ENCODE results near the gene ZNF423. TPM values are rescaled to one million over a fixed set of nuclear protein-coding genes. Genes with fewer than 3 reads are reported as not detected.
A peak's percentile ranks its signal among the peaks of the same experiment; 100 is the strongest.
"Not testable (repeated sequence)": the region's sequence is repeated elsewhere in the genome, so short reads cannot be mapped to it uniquely, and the experiment has no call there.

ZNF423 gene
- total RNA-seq = 0.72 TPM

- ATAC-seq = peak; percentile 16
These were observed at the start of gene ZNF423 for GRCh38 chr16:49855822-49856671. TSS of gene ZNF423 (minus strand) at chr16:49856112. CDS start at chr16:49855774, 338 bp downstream.

GRCh38 chr16:49904348-49905062 lies 48.6 kb upstream of the ZNF423 start:
- ATAC-seq = no peak

GRCh38 chr16:49902908-49903307 lies 47.0 kb upstream of the ZNF423 start:
- no peak for ATAC-seq

- ATAC-seq = no peak
These were observed 45.8 kb upstream of the ZNF423 start for GRCh38 chr16:49901711-49902110.

- no peak for ATAC-seq
These were observed 45.0 kb upstream of the ZNF423 start for GRCh38 chr16:49900875-49901274.

GRCh38 chr16:49899991-49900695 lies 44.2 kb upstream of the ZNF423 start:
- ATAC-seq = no peak

- peak; percentile 60 for ATAC-seq
These were observed 40.6 kb upstream of the ZNF423 start for GRCh38 chr16:49896447-49896964.

- no peak for ATAC-seq
These were observed 35.0 kb upstream of the ZNF423 start for GRCh38 chr16:49890876-49891275.

- no peak for ATAC-seq
These were observed 33.9 kb upstream of the ZNF423 start for GRCh38 chr16:49889725-49890397.

GRCh38 chr16:49886554-49887094 lies 30.7 kb upstream of the ZNF423 start:
- ATAC-seq = no peak

GRCh38 chr16:49884033-49885015 lies 28.4 kb upstream of the ZNF423 start:
- no peak for ATAC-seq

GRCh38 chr16:49883076-49884014 lies 27.4 kb upstream of the ZNF423 start:
- ATAC-seq = no peak

GRCh38 chr16:49881890-49882289 lies 26.0 kb upstream of the ZNF423 start:
- no peak for ATAC-seq

GRCh38 chr16:49878540-49878939 lies 22.6 kb upstream of the ZNF423 start:
- not testable (repeated sequence) for ATAC-seq

GRCh38 chr16:49876716-49877129 lies 20.8 kb upstream of the ZNF423 start:
- peak; percentile 67 for ATAC-seq

- ATAC-seq = no peak
These were observed 20.1 kb upstream of the ZNF423 start for GRCh38 chr16:49875806-49876715.

GRCh38 chr16:49874613-49875237 lies 18.8 kb upstream of the ZNF423 start:
- no peak for ATAC-seq

- not testable (repeated sequence) for ATAC-seq
These were observed 15.9 kb upstream of the ZNF423 start for GRCh38 chr16:49871824-49872223.
